GM18951 (cell line): Measurements from ENCODE around the gene PSMB9.
"Not testable (repeated sequence)": the region's sequence is repeated elsewhere in the genome, so short reads cannot be mapped to it uniquely, and the experiment has no call there.

ENCODE experiments used
- POLR2A ChIP-seq: IDR thresholded peaks from 4 replicates; pipeline ENCODE4 v1.6.1; 2011; ENCODE audit warnings: mild to moderate bottlenecking; ENCODE audit not compliant: insufficient read length, insufficient read depth; ENCODE audit errors: extremely low read depth
- in situ Hi-C: fragments of 300-500 bp; cut with MboI; formaldehyde crosslinking; loops from one replicate; pipeline ENCODE4 v1.12.0; 2022; ENCODE audit warnings: low sequenced_read_pairs, mixed read lengths, inconsistent platforms; ENCODE audit not compliant: unreplicated experiment

The PSMB9 gene

DNA sequence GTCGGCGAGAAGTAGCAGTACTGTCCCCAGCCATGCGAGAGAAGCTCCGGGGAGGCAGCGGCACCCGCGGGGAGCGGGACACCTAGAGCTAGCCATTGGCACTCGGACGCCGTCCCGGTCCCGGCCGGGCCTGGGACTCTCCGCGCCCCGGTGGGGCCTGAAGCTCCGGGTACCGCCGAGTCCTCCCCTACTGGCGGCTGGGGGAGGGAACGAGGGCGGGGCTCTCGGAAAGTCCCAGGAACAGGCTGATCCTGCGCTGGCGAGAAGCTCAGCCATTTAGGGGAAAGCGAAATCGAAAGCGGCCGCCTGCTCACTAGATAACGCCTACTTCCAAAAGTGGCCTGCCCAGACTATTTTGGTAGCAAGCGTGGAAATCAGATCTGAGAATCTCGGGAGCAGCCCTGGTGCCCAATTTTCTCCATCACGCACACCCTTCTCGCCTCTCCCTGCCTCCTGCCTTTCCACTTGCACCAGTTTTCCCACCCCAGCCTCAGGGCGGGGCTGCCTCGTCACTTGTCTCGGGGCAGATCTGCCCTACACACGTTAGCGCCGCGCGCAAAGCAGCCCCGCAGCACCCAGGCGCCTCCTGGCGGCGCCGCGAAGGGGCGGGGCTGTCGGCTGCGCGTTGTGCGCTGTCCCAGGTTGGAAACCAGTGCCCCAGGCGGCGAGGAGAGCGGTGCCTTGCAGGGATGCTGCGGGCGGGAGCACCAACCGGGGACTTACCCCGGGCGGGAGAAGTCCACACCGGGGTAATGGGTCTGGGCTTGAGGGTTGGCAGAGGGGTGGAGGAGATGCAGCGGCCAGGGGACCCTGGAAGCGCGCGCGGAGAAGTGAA lies at the start of gene PSMB9, which contains the start of gene TAP1:
TSS of gene PSMB9 (plus strand) at position 652 of the 835 bp plus-strand sequence. CDS start at position 690, 38 bp downstream.
TSS of gene TAP1 (minus strand) at position 164 of the 835 bp plus-strand sequence. CDS start at position 96, 68 bp downstream.
- TF ChIP-seq POLR2A = peak; percentile 95
- in situ Hi-C loops = no loop called here

DNA sequence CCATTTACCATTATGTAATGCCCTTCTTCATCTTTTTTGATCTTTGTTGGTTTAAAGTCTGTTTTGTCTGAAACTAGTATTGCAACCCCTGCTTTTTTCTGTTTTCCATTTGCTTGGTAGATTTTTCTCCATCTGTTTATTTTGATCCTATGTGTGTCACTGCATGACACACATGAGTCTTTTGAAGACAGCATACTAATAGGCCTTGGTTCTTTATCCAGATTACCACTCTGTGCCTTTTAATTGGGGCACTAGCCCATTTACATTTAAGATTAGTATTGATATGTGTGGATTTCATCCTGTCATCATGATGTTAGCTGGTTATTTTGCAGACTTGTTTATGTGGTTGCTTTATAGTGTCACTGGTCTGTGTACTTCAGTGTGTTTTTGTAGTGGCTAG lies 48.6 kb upstream of the PSMB9 start:
- in situ Hi-C loops = not testable (repeated sequence)

- TF ChIP-seq POLR2A = no peak
- in situ Hi-C loops = no loop called here
These were observed 46.9 kb upstream of the PSMB9 start for GRCh38 chr6:32807020-32807580.

DNA sequence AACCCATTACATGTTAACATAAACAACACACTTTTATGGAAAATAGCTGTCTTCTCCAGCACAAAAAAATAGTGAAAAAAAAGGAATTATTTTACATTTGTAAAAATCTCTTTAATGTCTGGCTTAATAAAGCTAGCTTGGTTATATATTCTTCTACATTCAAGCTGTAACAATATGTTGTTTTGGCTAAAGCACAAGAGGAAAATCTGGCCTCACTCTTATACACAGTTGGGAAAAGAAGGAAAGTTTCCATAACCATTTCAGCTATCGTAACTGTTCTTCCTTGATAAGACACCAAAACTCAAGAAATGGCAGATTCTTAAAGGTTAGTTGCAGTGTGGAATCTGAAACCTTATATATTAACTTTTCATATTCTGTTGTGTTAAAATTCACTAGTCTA lies 44.8 kb upstream of the PSMB9 start:
- in situ Hi-C loops = no loop called here
- TF ChIP-seq POLR2A = no peak

GRCh38 chr6:32814145-32814544 lies 39.8 kb upstream of the PSMB9 start:
- TF ChIP-seq POLR2A = no peak
- in situ Hi-C loops = no loop called here

GRCh38 chr6:32815115-32815514 lies 38.9 kb upstream of the PSMB9 start:
- in situ Hi-C loops = no loop called here
- no peak for TF ChIP-seq POLR2A

DNA sequence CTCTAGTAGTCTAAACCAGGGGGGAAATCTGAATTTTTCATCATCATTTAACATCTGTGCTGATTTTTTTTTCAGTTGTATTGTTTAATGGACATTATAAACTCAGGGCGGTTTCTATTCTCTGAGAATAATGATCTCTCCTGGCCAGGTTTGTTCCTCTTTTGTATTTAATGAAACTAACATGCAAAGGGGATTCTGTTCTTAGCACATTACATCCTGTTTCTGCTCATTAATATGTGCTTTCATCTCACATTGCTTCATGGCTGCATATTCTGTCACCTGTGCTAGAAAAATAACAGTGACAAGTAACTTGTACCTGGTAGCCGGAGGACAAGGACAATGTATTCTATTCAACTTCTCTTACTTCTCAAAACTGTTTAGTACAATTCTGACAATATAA lies 38.0 kb upstream of the PSMB9 start:
- in situ Hi-C loops = no loop called here

GRCh38 chr6:32816746-32817204 lies 37.2 kb upstream of the PSMB9 start, which contains the start of gene HLA-DOB:
Gene HLA-DOB, minus strand, starts transcription at chr6:32817002. Its CDS starts 51 bp downstream, at chr6:32816951.
- TF ChIP-seq POLR2A = no peak
- in situ Hi-C loops = no loop called here

More for the DNA sequence above, 38.0 kb upstream of the PSMB9 start:
- TF ChIP-seq POLR2A = no peak

DNA sequence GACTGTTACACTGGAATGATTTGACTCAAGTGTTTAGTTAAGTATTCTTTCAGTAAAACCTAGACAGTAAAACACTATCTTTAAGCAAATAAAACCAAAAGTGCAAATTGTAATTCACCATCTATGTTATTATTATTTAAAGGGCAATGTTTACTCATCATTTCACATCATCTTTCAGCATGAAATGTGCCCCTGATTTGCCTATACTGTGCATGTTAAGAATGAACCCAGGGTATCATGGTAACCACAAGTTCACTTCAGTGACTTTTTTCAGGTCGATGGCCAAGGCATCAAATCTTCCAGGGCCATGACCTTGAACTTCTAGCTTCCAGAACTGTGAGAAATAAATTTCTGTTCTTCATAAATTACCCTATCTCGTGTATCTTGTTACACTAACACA lies 35.1 kb upstream of the PSMB9 start:
- in situ Hi-C loops = no loop called here
- TF ChIP-seq POLR2A = no peak

DNA sequence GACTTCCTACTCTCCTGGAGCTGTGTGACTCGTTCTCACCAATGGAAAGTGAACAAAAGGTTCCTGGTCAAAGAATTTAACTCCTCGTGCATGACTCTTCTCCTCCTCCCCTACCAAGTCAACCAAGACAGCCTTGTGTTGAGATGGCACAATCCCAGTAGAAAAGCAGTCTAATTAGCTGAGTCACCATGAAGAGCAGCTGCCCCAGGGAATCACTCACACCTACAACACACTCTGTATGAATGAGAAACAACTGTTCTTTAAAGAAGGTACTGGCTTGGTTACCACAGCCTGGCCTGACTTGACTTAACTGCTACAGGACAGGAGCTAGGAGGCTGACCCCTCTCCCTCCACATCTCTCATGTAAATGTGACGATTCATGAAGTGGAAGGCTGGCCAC lies 34.3 kb upstream of the PSMB9 start:
- in situ Hi-C loops = no loop called here
- no peak for TF ChIP-seq POLR2A

- in situ Hi-C loops = no loop called here
- no peak for TF ChIP-seq POLR2A
These were observed 28.0 kb upstream of the PSMB9 start for GRCh38 chr6:32825966-32826365.

DNA sequence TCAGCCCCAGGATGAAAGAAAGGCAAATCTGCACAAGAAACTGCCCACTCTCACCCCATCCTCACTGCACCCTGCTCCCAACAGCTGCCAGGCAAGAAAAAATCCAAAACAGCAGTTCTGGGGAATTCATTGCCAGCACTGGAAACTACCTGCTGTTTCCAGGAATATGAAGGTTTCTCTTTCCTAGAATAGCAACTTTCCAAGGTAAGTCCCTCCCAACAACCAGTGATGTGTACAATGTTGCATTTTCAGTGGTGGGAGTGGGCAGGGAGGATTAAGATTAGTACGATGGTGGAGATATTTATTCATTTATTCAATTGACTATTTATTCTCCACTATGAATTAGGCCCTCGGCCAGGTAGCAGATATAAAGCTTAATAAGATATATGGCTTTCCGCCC lies 27.0 kb upstream of the PSMB9 start:
- TF ChIP-seq POLR2A = no peak
- in situ Hi-C loops = no loop called here

DNA sequence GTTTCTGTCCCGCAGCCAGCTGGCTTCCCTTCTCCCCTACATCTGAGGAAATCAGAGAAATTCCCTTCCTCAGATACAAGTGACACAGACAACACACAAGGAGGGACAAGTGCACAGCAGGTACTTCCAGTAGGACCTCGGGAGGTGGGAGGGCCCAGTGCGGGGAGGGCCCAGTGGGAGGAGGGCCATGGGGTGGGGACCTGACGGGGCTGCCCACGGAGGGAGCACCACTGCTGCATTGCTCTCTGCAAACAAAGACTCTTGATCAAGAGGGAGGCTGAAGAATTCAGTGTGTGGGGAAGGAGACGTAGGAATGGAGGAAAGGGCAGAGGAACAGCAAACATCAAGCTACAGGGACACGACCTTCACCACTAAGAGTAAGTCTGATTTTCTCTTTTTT lies 24.5 kb upstream of the PSMB9 start:
- in situ Hi-C loops = no loop called here
- TF ChIP-seq POLR2A = no peak

- in situ Hi-C loops = no loop called here
- no peak for TF ChIP-seq POLR2A
These were observed 24.0 kb upstream of the PSMB9 start for GRCh38 chr6:32830017-32830416.
